HCT116 (cell line): ENCODE results near the gene USP9X. TPM values are rescaled to one million over a fixed set of nuclear protein-coding genes. Genes with fewer than 3 reads are reported as not detected.
A peak's percentile ranks its signal among the peaks of the same experiment; 100 is the strongest.

ENCODE experiments used
- ATAC-seq: fragments of 200-7000 bp; cut with Tn5 transposase; 2 replicates; pipeline ENCODE4 v1.9.1; 2020; ENCODE audit warnings: mild to moderate bottlenecking, moderate library complexity
- BruUV-seq: library from RNA; stranded (reverse); fragments of 400-500 nt; replicated peaks from 2 replicates; lab custom pipeline; 2021; lab: Mats Ljungman, UMichigan
- CTCF ChIA-PET: fragments of 300-600 bp; sonication (Branson Sonifier 250); formaldehyde crosslinking; loops from one replicate; lab custom pipeline; 2021; ENCODE audit warnings: antibody characterized with exemption; lab: Charles Lee
- POLR2A ChIA-PET: fragments of 300-600, 350-600 bp; sonication (Branson Sonifier 250); formaldehyde crosslinking; loops from one replicate; lab custom pipeline; 2021; ENCODE audit warnings: antibody characterized with exemption; lab: Charles Lee
- RAD21 ChIA-PET, 2 experiments: fragments of 300-600 bp; sonication (Branson Sonifier 250); formaldehyde crosslinking; loops; one replicate each; lab custom pipeline; 2023; ENCODE audit warnings: low total read pairs in 2 of 2; ENCODE audit not compliant: uncharacterized antibody in 2 of 2, unreplicated experiment in 2 of 2, low non-redundant PET in 1 of 2; lab: Charles Lee
- DNase-seq: peaks from one replicate; pipeline ENCODE4 v3.0.0-alpha.2; 2010; ENCODE audit warnings: low read depth, low spot score
- H2AFZ ChIP-seq: fragments of 200-600 bp; shearing (Covaris generic), sonication (generic); 2 replicates; pipeline ENCODE4 v1.6.1; 2017; ENCODE audit warnings: low read depth, mixed run types, mixed read lengths, antibody characterized with exemption, low read length; ENCODE audit not compliant: poor library complexity, severe bottlenecking
- H3K27ac ChIP-seq: 2 replicates; pipeline ENCODE4 v1.5.1; 2012; ENCODE audit warnings: low read depth, low read length
- H3K27me3 ChIP-seq: fragments of 200-600 bp; sonication (generic); 2 replicates; pipeline ENCODE4 v1.6.1; 2016; ENCODE audit warnings: mixed run types, low read length, mixed read lengths; ENCODE audit not compliant: insufficient read depth
- H3K36me3 ChIP-seq, 2 experiments: fragments of 200-500 bp in 1 of 2; fragments of 200-600 bp in 1 of 2; sonication (Bioruptor generic) in 1 of 2; sonication (generic) in 1 of 2; 2 replicates each; pipeline versions ENCODE4 v1.5.1 to v1.6.1; 2014 to 2016; ENCODE audit warnings: low read length in 2 of 2, inconsistent platforms in 1 of 2, mixed read lengths in 1 of 2, mixed run types in 1 of 2; ENCODE audit not compliant: insufficient read depth in 2 of 2, control insufficient read depth in 1 of 2
- H3K4me1 ChIP-seq, 2 experiments: fragments of 200-600 bp in 1 of 2; sonication (generic) in 1 of 2; 2 replicates each; pipeline versions ENCODE4 v1.5.1 to v1.6.1; 2012 to 2017; ENCODE audit warnings: low read length in 2 of 2, inconsistent platforms in 1 of 2, mild to moderate bottlenecking in 1 of 2, mixed read lengths in 1 of 2, mixed run types in 1 of 2, moderate library complexity in 1 of 2; ENCODE audit not compliant: insufficient read depth in 2 of 2, control insufficient read depth in 1 of 2
- H3K4me2 ChIP-seq: fragments of 200-600 bp; sonication (generic); 2 replicates; pipeline ENCODE4 v1.6.1; 2017; ENCODE audit warnings: mixed run types, low read length, mixed read lengths
- H3K4me3 ChIP-seq, 2 experiments: fragments of 200-600 bp in 1 of 2; sonication (generic) in 1 of 2; replicated peaks in 1 of 2; 2 replicates each; pipeline ENCODE4 v1.5.1; 2011 to 2016; ENCODE audit warnings: low read length in 2 of 2, control low read depth in 1 of 2, low read depth in 1 of 2, mild to moderate bottlenecking in 1 of 2, mixed read lengths in 1 of 2, mixed run types in 1 of 2
- H3K79me2 ChIP-seq: fragments of 200-600 bp; sonication (generic); 2 replicates; pipeline ENCODE4 v1.6.1; 2017; ENCODE audit warnings: mild to moderate bottlenecking, mixed run types, low read length, moderate library complexity, mixed read lengths; ENCODE audit not compliant: insufficient read depth
- H3K9ac ChIP-seq: fragments of 200-600 bp; sonication (generic); 2 replicates; pipeline ENCODE4 v1.6.1; 2016; ENCODE audit warnings: low read length, mixed read lengths
- H3K9me2 ChIP-seq: fragments of 200-600 bp; sonication (generic), shearing (Covaris generic); 2 replicates; pipeline ENCODE4 v1.6.1; 2017; ENCODE audit warnings: mixed run types, mild to moderate bottlenecking, moderate library complexity; ENCODE audit not compliant: insufficient read depth
- H3K9me3 ChIP-seq, 2 experiments: fragments of 200-500 bp in 1 of 2; fragments of 200-600 bp in 1 of 2; sonication (Bioruptor generic) in 1 of 2; sonication (generic) in 1 of 2; 2 replicates each; pipeline ENCODE4 v1.6.1; 2014 to 2017; ENCODE audit warnings: low read length in 2 of 2, mixed read lengths in 2 of 2, inconsistent platforms in 1 of 2, low read depth in 1 of 2, mild to moderate bottlenecking in 1 of 2, mixed run types in 1 of 2, moderate library complexity in 1 of 2; ENCODE audit not compliant: control insufficient read depth in 1 of 2, insufficient read depth in 1 of 2
- H4K20me1 ChIP-seq: fragments of 200-600 bp; sonication (generic), shearing (Covaris generic); 2 replicates; pipeline ENCODE4 v1.6.1; 2017; ENCODE audit warnings: mixed run types, mild to moderate bottlenecking, moderate library complexity; ENCODE audit not compliant: insufficient read depth
- CTCF ChIP-seq, 3 experiments: fragments of 200-600 bp in 1 of 3; sonication (generic) in 1 of 3; IDR thresholded peaks in 2 of 3; conservative IDR thresholded peaks in 1 of 3; 2 replicates each; pipeline ENCODE4 v1.5.1; 2012 to 2017; ENCODE audit warnings: low read depth in 2 of 3, low read length in 2 of 3, antibody characterized with exemption in 1 of 3, borderline replicate concordance in 1 of 3, control low read depth in 1 of 3, mild to moderate bottlenecking in 1 of 3, mixed read lengths in 1 of 3, mixed run types in 1 of 3, moderate library complexity in 1 of 3; ENCODE audit not compliant: insufficient read depth in 1 of 3
- ELF1 ChIP-seq: IDR thresholded peaks from 2 replicates; pipeline ENCODE4 v1.6.1; 2012; ENCODE audit warnings: low read depth, borderline replicate concordance
- EZH2 ChIP-seq: fragments of 200-600 bp; sonication (generic); IDR thresholded peaks from 2 replicates; pipeline ENCODE4 v1.6.1; 2017; ENCODE audit warnings: antibody characterized with exemption, mixed run types
- JUND ChIP-seq: IDR thresholded peaks from 2 replicates; pipeline ENCODE4 v1.6.1; 2012
- POLR2A ChIP-seq: IDR thresholded peaks from 2 replicates; pipeline ENCODE4 v1.7.0; 2011; ENCODE audit warnings: borderline replicate concordance; ENCODE audit not compliant: insufficient read depth, insufficient read length; ENCODE audit errors: extremely low read depth
- YY1 ChIP-seq: IDR thresholded peaks from 2 replicates; pipeline ENCODE4 v1.6.1; 2011; ENCODE audit warnings: low read length, low read depth, moderate library complexity, mild to moderate bottlenecking; ENCODE audit not compliant: insufficient replicate concordance; ENCODE audit errors: extremely low read depth
- ZBTB33 ChIP-seq: IDR thresholded peaks from 2 replicates; pipeline ENCODE4 v1.6.1; 2011; ENCODE audit warnings: mild to moderate bottlenecking, low read length, moderate library complexity; ENCODE audit not compliant: insufficient replicate concordance; ENCODE audit errors: extremely low read depth
- ZFX ChIP-seq: fragments of 450-650 bp; IDR thresholded peaks from 2 replicates; pipeline ENCODE4 v1.6.1; 2017
- ZNF274 ChIP-seq: fragments of 200-500 bp; sonication (Bioruptor generic); IDR thresholded peaks from 2 replicates; pipeline ENCODE4 v1.6.1; 2014; ENCODE audit warnings: mild to moderate bottlenecking, low read depth, low read length, inconsistent platforms
- intact Hi-C: fragments of 100-400 bp; cut with micrococcal nuclease; formaldehyde crosslinking; loops from 2 replicates; pipeline ENCODE4 v1.10.0; 2022
- total RNA-seq: library from RNA; stranded (reverse); gene quantifications from one replicate; pipeline ENCODE4 v1.2.1, GENCODE V29; 2021; ENCODE audit not compliant: unreplicated experiment

USP9X gene
- total RNA-seq, 1 experiment from 2014 or later = 52.4 TPM

GRCh38 chrX:41133551-41133950, 48.3 kb downstream of the USP9X start:
- CTCF ChIA-PET = no interaction called here
- H3K9me3 ChIP-seq = no peaks in the 10 kb centered on the region

GRCh38 chrX:41137589-41137988, 52.3 kb downstream of the USP9X start:
- TF ChIP-seq JUND (no peak), CTCF (IDR thresholded peaks at IDR 0.05 in 2 of 3, conservative IDR thresholded peaks at IDR 0.05 in 1 of 3; ENCODE audit: borderline replicate concordance in 1 of 3, insufficient read depth in 1 of 3, low read depth in 2 of 3, low read length in 2 of 3) (peak in 1 of 3 experiments; percentile 27; a peak in 1 of 6 replicates), POLR2A (no peak), YY1 (no peak)
- no TSS peak for BruUV-seq
- RAD21 ChIA-PET = no interaction called here
- H3K9me2 ChIP-seq = no peaks in the 10 kb centered on the region
- ATAC-seq (no peak), DNase-seq (no peak)
- H3K4me2 ChIP-seq = no peak overlapping the region
- no peak overlapping the region for H2AFZ ChIP-seq
- H3K36me3 ChIP-seq = peaks cover 0 to 3% of the 10 kb centered on the region in 2 experiments; a peak in 2 of 4 replicates
- CTCF ChIA-PET = interaction anchor here (1.2 to 1.5 kb wide), 2 partner anchors 18 to 42 kb away, joined by 3 to 4 read pairs; no protein-coding TSS in a partner anchor
- H3K9ac ChIP-seq = no peak overlapping the region
- no peak overlapping the region for H3K4me3 ChIP-seq
- H3K9me3 ChIP-seq = no peaks in the 10 kb centered on the region
- no peaks in the 10 kb centered on the region for H3K4me1 ChIP-seq
- no peaks in the 10 kb centered on the region for H4K20me1 ChIP-seq
- peaks cover 11% of the 10 kb centered on the region for H3K79me2 ChIP-seq
- POLR2A ChIA-PET = no interaction called here
- H3K27me3 ChIP-seq = no peaks in the 10 kb centered on the region
- H3K27ac ChIP-seq = no peak overlapping the region
- intact Hi-C loops = no loop called here

More at GRCh38 chrX:41133551-41133950, 48.3 kb downstream of the USP9X start:
- TF ChIP-seq JUND (no peak), POLR2A (no peak), EZH2 (no peak), ELF1 (no peak), ZBTB33 (no peak), ZFX (no peak), ZNF274 (no peak)
- Histone ChIP-seq H3K79me2 (peaks cover 21% of the 10 kb centered on the region), H3K27ac (no peak overlapping the region), H3K36me3 (peaks cover 0 to 11% of the 10 kb centered on the region in 2 experiments; a peak in 2 of 4 replicates), H3K9me2 (no peaks in the 10 kb centered on the region), H3K4me1 (no peaks in the 10 kb centered on the region), H3K4me3 (no peak overlapping the region), H3K9ac (no peak overlapping the region), H3K27me3 (no peaks in the 10 kb centered on the region), H4K20me1 (no peaks in the 10 kb centered on the region), H3K4me2 (no peak overlapping the region), H2AFZ (no peak overlapping the region)
- intact Hi-C loops = no loop called here
- no peak for ATAC-seq
- no peak for DNase-seq
- POLR2A ChIA-PET = no interaction called here
- RAD21 ChIA-PET = no interaction called here
- BruUV-seq = no TSS peak
